ENCODE measurements around the gene DIP2C.

The DIP2C gene

GRCh38 chr10:293636-294035 lies 395.8 kb downstream of the DIP2C start:
- no peaks in the 10 kb centered on the region for H3F3A ChIP-seq (ENCODE audit: low read depth)
- no peaks in the 10 kb centered on the region for H3K9me3 ChIP-seq (ENCODE audit: insufficient read depth, low read depth, low read length)
- H2AFZ ChIP-seq (ENCODE audit: low read length): no peak overlapping the region
- H3K4me3 ChIP-seq (ENCODE audit: low read length, poor library complexity, severe bottlenecking): no peak overlapping the region
- no peaks in the 10 kb centered on the region for H3K27me3 ChIP-seq (ENCODE audit: insufficient read depth, low read length, poor library complexity, severe bottlenecking)
- no peak for TF ChIP-seq CTCF (conservative IDR thresholded peaks at IDR 0.05; ENCODE audit: low read length)
- TF ChIP-seq EZH2phosphoT487 (IDR thresholded peaks at IDR 0.05; ENCODE audit: borderline replicate concordance): no peak
- no peaks in the 10 kb centered on the region for H4K20me1 ChIP-seq (ENCODE audit: insufficient read depth, low read length, poor library complexity, severe bottlenecking)
- no peaks in the 10 kb centered on the region for H3K36me3 ChIP-seq (ENCODE audit: insufficient read depth, low read length)
- no peak overlapping the region for H3K9ac ChIP-seq (ENCODE audit: low read depth, low read length, poor library complexity, severe bottlenecking)
- H3K79me2 ChIP-seq (ENCODE audit: insufficient read depth, low read length): no peaks in the 10 kb centered on the region
- no peaks in the 10 kb centered on the region for H3K9me2 ChIP-seq (replicated peaks; ENCODE audit: low read depth, low read length)
- H3K4me2 ChIP-seq (ENCODE audit: low read depth, low read length, poor library complexity, severe bottlenecking): no peak overlapping the region
- H3K4me1 ChIP-seq (ENCODE audit: insufficient read depth, low read length, poor library complexity, severe bottlenecking): no peaks in the 10 kb centered on the region

DNA sequence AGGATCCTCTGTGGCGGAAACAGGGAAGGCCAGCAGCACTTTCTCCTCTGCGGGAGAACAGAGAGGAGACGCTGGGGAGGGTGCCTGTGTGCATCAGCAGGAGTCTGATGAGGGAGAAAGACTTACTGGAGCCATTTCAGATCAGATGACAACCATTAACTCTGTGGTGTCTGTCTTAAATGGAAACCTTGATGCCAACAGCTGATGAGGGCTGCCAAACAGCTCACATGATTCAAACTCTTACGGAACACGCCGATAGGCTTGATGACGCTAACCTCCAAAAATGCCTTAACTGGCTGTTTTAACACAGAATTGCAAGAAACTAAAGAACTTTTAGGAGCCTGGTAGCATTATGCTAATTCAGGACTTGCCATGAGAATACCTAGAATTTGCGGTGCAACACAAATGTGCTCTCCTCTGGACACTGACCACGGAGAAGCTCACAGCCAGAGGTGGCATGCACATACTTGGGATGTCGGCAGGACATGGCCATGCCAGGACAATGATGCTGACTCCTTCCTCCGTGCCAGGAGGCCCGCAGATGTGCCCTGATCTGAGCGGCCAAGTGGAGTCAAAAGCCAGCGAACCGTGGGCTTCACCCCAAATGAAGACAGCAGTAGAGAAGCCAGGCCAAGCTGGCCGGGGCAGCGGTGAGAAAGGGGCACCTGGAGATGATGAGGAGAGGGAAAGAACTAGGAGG lies 399.3 kb downstream of the DIP2C start:
- Histone ChIP-seq H3K9me2 (replicated peaks; ENCODE audit: low read depth, low read length) (no peaks in the 10 kb centered on the region), H3K9ac (ENCODE audit: low read depth, low read length, poor library complexity, severe bottlenecking) (no peak overlapping the region), H3K27me3 (ENCODE audit: insufficient read depth, low read length, poor library complexity, severe bottlenecking) (no peaks in the 10 kb centered on the region), H3K9me3 (ENCODE audit: insufficient read depth, low read depth, low read length) (no peaks in the 10 kb centered on the region), H3K4me2 (ENCODE audit: low read depth, low read length, poor library complexity, severe bottlenecking) (no peak overlapping the region), H2AFZ (ENCODE audit: low read length) (no peak overlapping the region), H3K79me2 (ENCODE audit: insufficient read depth, low read length) (no peaks in the 10 kb centered on the region), H3F3A (ENCODE audit: low read depth) (no peaks in the 10 kb centered on the region), H3K4me3 (ENCODE audit: low read length, poor library complexity, severe bottlenecking) (no peak overlapping the region), H3K36me3 (ENCODE audit: insufficient read depth, low read length) (no peaks in the 10 kb centered on the region), H3K4me1 (ENCODE audit: insufficient read depth, low read length, poor library complexity, severe bottlenecking) (no peaks in the 10 kb centered on the region), H4K20me1 (ENCODE audit: insufficient read depth, low read length, poor library complexity, severe bottlenecking) (no peaks in the 10 kb centered on the region)
- TF ChIP-seq CTCF (conservative IDR thresholded peaks at IDR 0.05; ENCODE audit: low read length) (no peak), EZH2phosphoT487 (IDR thresholded peaks at IDR 0.05; ENCODE audit: borderline replicate concordance) (no peak)

DNA sequence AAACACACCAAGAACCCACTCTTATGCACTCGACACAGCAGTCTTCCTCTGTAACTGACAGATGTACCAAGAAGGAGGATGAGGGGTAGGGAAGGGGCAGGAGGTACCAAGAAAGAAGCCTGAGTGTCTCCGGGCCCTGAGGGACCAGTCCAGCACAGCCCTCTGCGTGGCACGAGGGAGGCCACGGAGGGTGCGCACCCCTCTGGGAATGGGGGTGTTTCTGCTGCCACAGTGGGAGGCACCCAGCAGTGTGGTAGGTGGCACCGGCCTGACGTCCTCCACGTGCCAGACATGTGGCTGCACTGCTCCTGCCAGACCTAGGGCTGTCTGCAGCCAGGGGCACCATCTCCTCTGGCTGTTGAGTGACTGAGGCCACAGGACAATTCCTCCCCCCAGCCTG lies 399.9 kb downstream of the DIP2C start:
- no peaks in the 10 kb centered on the region for H3K27me3 ChIP-seq (ENCODE audit: insufficient read depth, low read length, poor library complexity, severe bottlenecking)

More for the DNA sequence above, 399.9 kb downstream of the DIP2C start:
- no peaks in the 10 kb centered on the region for H3K79me2 ChIP-seq (ENCODE audit: insufficient read depth, low read length)
- no peaks in the 10 kb centered on the region for H4K20me1 ChIP-seq (ENCODE audit: insufficient read depth, low read length, poor library complexity, severe bottlenecking)
- no peak overlapping the region for H3K4me2 ChIP-seq (ENCODE audit: low read depth, low read length, poor library complexity, severe bottlenecking)
- no peak overlapping the region for H3K9ac ChIP-seq (ENCODE audit: low read depth, low read length, poor library complexity, severe bottlenecking)
- no peaks in the 10 kb centered on the region for H3F3A ChIP-seq (ENCODE audit: low read depth)
- no peak overlapping the region for H2AFZ ChIP-seq (ENCODE audit: low read length)
- H3K36me3 ChIP-seq (ENCODE audit: insufficient read depth, low read length): no peaks in the 10 kb centered on the region
- no peak for TF ChIP-seq CTCF (conservative IDR thresholded peaks at IDR 0.05; ENCODE audit: low read length)
- no peak for TF ChIP-seq EZH2phosphoT487 (IDR thresholded peaks at IDR 0.05; ENCODE audit: borderline replicate concordance)
- H3K4me1 ChIP-seq (ENCODE audit: insufficient read depth, low read length, poor library complexity, severe bottlenecking): no peaks in the 10 kb centered on the region
- no peak overlapping the region for H3K4me3 ChIP-seq (ENCODE audit: low read length, poor library complexity, severe bottlenecking)
- H3K9me2 ChIP-seq (replicated peaks; ENCODE audit: low read depth, low read length): no peaks in the 10 kb centered on the region
- H3K9me3 ChIP-seq (ENCODE audit: insufficient read depth, low read depth, low read length): no peaks in the 10 kb centered on the region

Data from Loucy (cell line).